Measurements from ENCODE around the gene KCNN2. TPM values are rescaled to one million over a fixed set of nuclear protein-coding genes. Genes with fewer than 3 reads are reported as not detected.

Gene KCNN2
- total RNA-seq, 4 donors from 2014 or later, result 0.16 to 0.93 (median 0.25) TPM; not detected in 1

DNA sequence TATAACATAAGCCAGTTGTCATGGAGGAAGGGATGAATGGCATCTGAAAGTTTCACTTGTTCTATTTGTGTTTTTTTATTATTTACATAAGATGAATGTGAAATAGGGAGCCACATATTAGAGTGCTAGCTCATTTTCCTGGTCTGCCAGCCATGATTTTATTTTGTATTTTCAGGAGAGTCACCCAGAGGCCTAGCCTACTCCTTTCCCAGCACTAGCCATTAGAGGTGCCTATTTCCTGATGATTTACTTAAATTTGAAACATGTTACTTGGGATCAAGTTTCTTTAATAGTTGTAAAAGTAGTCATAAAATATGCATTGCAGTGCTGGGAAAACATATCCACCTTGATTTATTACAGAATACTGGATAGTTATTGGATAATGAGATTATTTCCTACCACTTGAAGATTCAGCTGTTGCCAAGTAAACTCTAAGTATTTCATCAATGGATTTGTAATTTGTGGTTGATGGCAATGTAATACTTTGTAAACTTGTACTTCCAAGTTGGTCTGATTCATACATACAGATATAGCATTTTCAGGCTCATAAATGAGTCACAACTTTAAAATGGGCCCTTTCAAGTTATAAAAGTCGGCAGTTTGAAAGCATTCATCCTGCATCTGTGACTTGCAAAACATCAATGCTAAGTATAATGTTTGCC, 50.8 kb downstream of the KCNN2 start:
- no peaks in the 10 kb centered on the region for H3K4me1 ChIP-seq
- intact Hi-C loops (cut with DNase I; ENCODE audit: low total_unique reads) (no loop called here), in situ Hi-C loops (cut with MboI; ENCODE audit: low sequenced_read_pairs in 4 of 4) (no loop called here)
- ATAC-seq (peak in 1 of 2 donors; percentile 47), DNase-seq (no peak)
- no peak overlapping the region for H3K27ac ChIP-seq
- H3K36me3 ChIP-seq, result no peaks in the 10 kb centered on the region
- H3K9me3 ChIP-seq, result no peaks in the 10 kb centered on the region
- no peaks in the 10 kb centered on the region for H3K27me3 ChIP-seq
- no peak overlapping the region for H3K4me3 ChIP-seq
- TF ChIP-seq, protein P1, sequence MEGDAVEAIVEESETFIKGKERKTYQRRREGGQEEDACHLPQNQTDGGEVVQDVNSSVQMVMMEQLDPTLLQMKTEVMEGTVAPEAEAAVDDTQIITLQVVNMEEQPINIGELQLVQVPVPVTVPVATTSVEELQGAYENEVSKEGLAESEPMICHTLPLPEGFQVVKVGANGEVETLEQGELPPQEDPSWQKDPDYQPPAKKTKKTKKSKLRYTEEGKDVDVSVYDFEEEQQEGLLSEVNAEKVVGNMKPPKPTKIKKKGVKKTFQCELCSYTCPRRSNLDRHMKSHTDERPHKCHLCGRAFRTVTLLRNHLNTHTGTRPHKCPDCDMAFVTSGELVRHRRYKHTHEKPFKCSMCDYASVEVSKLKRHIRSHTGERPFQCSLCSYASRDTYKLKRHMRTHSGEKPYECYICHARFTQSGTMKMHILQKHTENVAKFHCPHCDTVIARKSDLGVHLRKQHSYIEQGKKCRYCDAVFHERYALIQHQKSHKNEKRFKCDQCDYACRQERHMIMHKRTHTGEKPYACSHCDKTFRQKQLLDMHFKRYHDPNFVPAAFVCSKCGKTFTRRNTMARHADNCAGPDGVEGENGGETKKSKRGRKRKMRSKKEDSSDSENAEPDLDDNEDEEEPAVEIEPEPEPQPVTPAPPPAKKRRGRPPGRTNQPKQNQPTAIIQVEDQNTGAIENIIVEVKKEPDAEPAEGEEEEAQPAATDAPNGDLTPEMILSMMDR (IDR thresholded peaks at IDR 0.05 in 4 of 5, conservative IDR thresholded peaks at IDR 0.05 in 1 of 5), result no peak
- no peak for TF ChIP-seq POLR2A (IDR thresholded peaks at IDR 0.05)

DNA sequence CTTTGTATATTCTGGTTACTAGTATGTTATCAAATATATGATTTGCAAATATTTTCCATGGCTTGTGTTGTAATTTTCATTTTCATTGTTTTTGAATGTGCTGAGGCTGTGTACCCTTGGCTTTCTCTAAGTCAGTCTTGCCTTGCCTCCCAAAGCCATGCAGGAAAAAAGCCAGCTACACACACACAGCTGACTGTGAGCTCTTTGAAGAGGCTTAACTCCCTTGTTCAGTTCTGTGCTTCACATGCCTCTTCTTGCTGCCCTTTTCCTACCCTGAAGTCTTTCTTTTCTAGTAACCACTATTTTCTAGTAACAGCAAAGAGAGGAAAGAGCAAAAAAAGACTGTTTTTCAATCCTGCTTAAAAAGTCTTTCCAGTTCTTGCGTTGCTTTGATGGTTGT, 53.9 kb downstream of the KCNN2 start:
- intact Hi-C loops (cut with DNase I; ENCODE audit: low total_unique reads) (no loop called here), in situ Hi-C loops (cut with MboI; ENCODE audit: low sequenced_read_pairs in 4 of 4) (no loop called here)
- Histone ChIP-seq H3K36me3 (no peaks in the 10 kb centered on the region), H3K9me3 (no peaks in the 10 kb centered on the region), H3K27ac (no peak overlapping the region), H3K27me3 (no peaks in the 10 kb centered on the region), H3K4me1 (peaks cover 0 to 5% of the 10 kb centered on the region in 2 donors), H3K4me3 (no peak overlapping the region)
- ATAC-seq (no peak), DNase-seq (no peak)
- TF ChIP-seq, protein P1 (IDR thresholded peaks at IDR 0.05 in 4 of 5, conservative IDR thresholded peaks at IDR 0.05 in 1 of 5), result no peak
- TF ChIP-seq POLR2A (IDR thresholded peaks at IDR 0.05), result no peak

DNA sequence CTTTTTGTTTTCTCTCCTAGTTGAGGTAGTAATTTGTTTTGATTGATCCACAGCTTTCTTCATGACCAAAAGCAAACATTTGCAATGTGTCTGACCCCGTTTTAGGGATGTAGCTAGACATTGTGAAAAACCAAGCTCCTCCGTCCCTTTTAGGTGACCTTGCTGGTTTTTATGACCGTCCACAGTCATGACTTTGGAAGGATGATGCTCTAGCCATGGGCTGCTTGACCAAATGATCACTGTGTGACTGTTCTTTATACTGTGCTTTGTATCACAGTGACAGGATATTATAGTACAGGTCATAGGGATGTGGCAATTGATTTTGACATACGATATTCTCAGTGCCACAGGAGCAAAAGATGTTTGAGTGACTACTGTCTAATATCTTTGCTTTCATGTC, 54.4 kb downstream of the KCNN2 start:
- Histone ChIP-seq H3K4me3 (no peak overlapping the region), H3K4me1 (peaks cover 0 to 5% of the 10 kb centered on the region in 2 donors), H3K27me3 (no peaks in the 10 kb centered on the region), H3K27ac (no peak overlapping the region), H3K9me3 (no peaks in the 10 kb centered on the region), H3K36me3 (no peaks in the 10 kb centered on the region)
- DNase-seq, result no peak
- no peak for ATAC-seq
- in situ Hi-C loops (cut with MboI; ENCODE audit: low sequenced_read_pairs in 4 of 4), result no loop called here
- intact Hi-C loops (cut with DNase I; ENCODE audit: low total_unique reads), result no loop called here
- TF ChIP-seq, protein P1 (IDR thresholded peaks at IDR 0.05 in 4 of 5, conservative IDR thresholded peaks at IDR 0.05 in 1 of 5), result no peak
- TF ChIP-seq POLR2A (IDR thresholded peaks at IDR 0.05), result no peak

DNA sequence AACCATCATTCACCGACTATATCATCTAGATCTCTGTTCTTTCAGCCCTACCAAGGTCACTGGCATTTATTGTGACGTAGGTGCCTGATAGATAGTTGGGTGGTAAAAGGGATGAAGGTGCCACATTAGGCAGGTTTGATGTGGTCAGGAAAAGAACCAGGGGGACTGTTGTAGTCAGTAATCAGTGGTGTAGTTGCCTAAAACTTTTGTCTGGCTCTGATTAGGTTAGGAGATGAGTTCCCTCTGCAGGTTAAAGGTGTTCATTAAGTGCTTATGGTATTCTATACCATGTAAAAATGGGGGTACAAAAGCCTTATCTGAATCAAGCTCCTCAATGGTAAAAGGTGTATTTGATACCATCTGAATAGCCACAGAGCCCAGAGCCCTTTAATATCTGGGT, 55.6 kb downstream of the KCNN2 start:
- Histone ChIP-seq H3K4me1 (peaks cover 0 to 5% of the 10 kb centered on the region in 2 donors), H3K36me3 (no peaks in the 10 kb centered on the region), H3K27me3 (no peaks in the 10 kb centered on the region), H3K27ac (no peak overlapping the region), H3K4me3 (no peak overlapping the region), H3K9me3 (no peaks in the 10 kb centered on the region)
- in situ Hi-C loops (cut with MboI; ENCODE audit: low sequenced_read_pairs in 4 of 4), result no loop called here
- ATAC-seq (no peak), DNase-seq (no peak)
- TF ChIP-seq, protein P1 (IDR thresholded peaks at IDR 0.05 in 4 of 5, conservative IDR thresholded peaks at IDR 0.05 in 1 of 5), result no peak
- no peak for TF ChIP-seq POLR2A (IDR thresholded peaks at IDR 0.05)
- intact Hi-C loops (cut with DNase I; ENCODE audit: low total_unique reads), result no loop called here
